WTC11 (cell line): ENCODE results near the gene SLIT3.

Experiments used
- ATF3 ChIP-seq: sonication (generic); formaldehyde crosslinking; conservative IDR thresholded peaks from 2 replicates; pipeline ENCODE4 v1.8.1; 2022; ENCODE audit warnings: mild to moderate bottlenecking, missing genetic modification reagents
- CTCF ChIP-seq: fragments of 200-600 bp; IDR thresholded peaks from 2 replicates; pipeline ENCODE4 v1.8.0; 2022; ENCODE audit warnings: antibody characterized with exemption
- ESRRA ChIP-seq: sonication (generic); formaldehyde crosslinking; IDR thresholded peaks from 2 replicates; pipeline ENCODE4 v1.8.1; 2022; ENCODE audit warnings: mild to moderate bottlenecking, missing genetic modification reagents, borderline replicate concordance
- FOXK1 ChIP-seq: sonication (generic); formaldehyde crosslinking; IDR thresholded peaks from 2 replicates; pipeline ENCODE4 v1.8.0; 2022; ENCODE audit warnings: mild to moderate bottlenecking, moderate library complexity, missing genetic modification reagents
- NR2C2 ChIP-seq: sonication (generic); formaldehyde crosslinking; IDR thresholded peaks from 2 replicates; pipeline ENCODE4 v1.8.0; 2022; ENCODE audit warnings: mild to moderate bottlenecking, missing genetic modification reagents
- USF2 ChIP-seq: sonication (generic); formaldehyde crosslinking; IDR thresholded peaks from 2 replicates; pipeline ENCODE4 v1.8.1; 2023; ENCODE audit warnings: mild to moderate bottlenecking, missing genetic modification reagents, moderate library complexity
- ZNF232 ChIP-seq: sonication (generic); formaldehyde crosslinking; IDR thresholded peaks from 2 replicates; pipeline ENCODE4 v1.8.0; 2022; ENCODE audit warnings: mild to moderate bottlenecking, missing genetic modification reagents

GRCh38 chr5:169272111-169272510 is 28.8 kb downstream of the SLIT3 start:
- TF ChIP-seq CTCF (no peak), ESRRA (CRISPR knock-in tag) (no peak), FOXK1 (CRISPR knock-in tag) (no peak), ATF3 (CRISPR knock-in tag) (no peak), USF2 (CRISPR knock-in tag) (no peak), NR2C2 (CRISPR knock-in tag) (no peak), ZNF232 (no peak)
